Measurements from ENCODE around the gene COL6A2. TPM values are rescaled to one million over a fixed set of nuclear protein-coding genes. Genes with fewer than 3 reads are reported as not detected.

Gene COL6A2
- total RNA-seq, 1 experiment from 2014 or later = 87.0 TPM

DNA sequence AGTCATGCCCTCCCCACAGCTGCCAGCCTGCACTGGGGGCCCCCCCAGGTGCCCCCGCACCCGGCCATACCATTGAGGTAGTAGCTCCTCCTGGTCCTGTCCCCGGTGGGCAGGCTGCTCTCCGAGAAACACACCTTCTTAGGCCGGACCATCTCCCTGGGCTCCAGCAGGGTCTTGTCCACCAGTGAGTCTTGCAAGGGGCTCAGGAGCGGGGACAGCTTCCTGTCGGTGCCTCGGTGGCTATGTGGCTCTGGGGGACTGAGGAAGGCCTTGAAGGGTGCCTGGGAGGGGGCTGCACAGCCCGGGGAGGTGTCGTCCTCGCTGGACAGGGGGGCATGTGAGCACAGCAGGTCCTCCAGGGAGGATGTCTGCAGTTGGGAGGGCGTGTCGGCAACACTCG lies 70.3 kb downstream of the COL6A2 start:
- CTCF ChIA-PET = no interaction called here

More for the DNA sequence above, 70.3 kb downstream of the COL6A2 start:
- Histone ChIP-seq H4K20me1 (ENCODE audit: insufficient read depth) (no peaks in the 10 kb centered on the region), H3K27ac (ENCODE audit: low read depth, low read length) (no peak overlapping the region), H2AFZ (ENCODE audit: low read depth, low read length, poor library complexity, severe bottlenecking) (no peak overlapping the region), H3K4me1 (ENCODE audit: control insufficient read depth in 1 of 2, insufficient read depth in 2 of 2, low read length in 2 of 2) (no peaks in the 10 kb centered on the region), H3K79me2 (ENCODE audit: insufficient read depth, low read length) (no peaks in the 10 kb centered on the region), H3K9me3 (ENCODE audit: control insufficient read depth in 1 of 2, insufficient read depth in 1 of 2, low read depth in 1 of 2, low read length in 2 of 2) (no peaks in the 10 kb centered on the region), H3K9me2 (ENCODE audit: insufficient read depth) (no peaks in the 10 kb centered on the region), H3K4me2 (ENCODE audit: low read length) (no peak overlapping the region), H3K36me3 (ENCODE audit: control insufficient read depth in 1 of 2, insufficient read depth in 2 of 2, low read length in 2 of 2) (no peaks in the 10 kb centered on the region), H3K27me3 (ENCODE audit: insufficient read depth, low read length) (peaks cover 19% of the 10 kb centered on the region; the same call in 1 of the 2 replicates), H3K4me3 (replicated peaks in 1 of 2; ENCODE audit: low read depth in 1 of 2, low read length in 2 of 2) (no peak overlapping the region), H3K9ac (ENCODE audit: low read length) (no peak overlapping the region)
- RAD21 ChIA-PET (ENCODE audit: low non-redundant PET in 1 of 2, low total read pairs in 2 of 2, uncharacterized antibody in 2 of 2, unreplicated experiment in 2 of 2) = no interaction called here
- no peak for ATAC-seq
- intact Hi-C loops (cut with micrococcal nuclease) = no loop called here
- TF ChIP-seq POLR2AphosphoS5 (IDR thresholded peaks at IDR 0.05; ENCODE audit: low read depth, low read length) (no peak), EZH2 (IDR thresholded peaks at IDR 0.05) (no peak), CBX3 (IDR thresholded peaks at IDR 0.05; ENCODE audit: low read depth) (no peak), SRF (IDR thresholded peaks at IDR 0.05; ENCODE audit: low read depth) (no peak), FOSL1 (IDR thresholded peaks at IDR 0.05; ENCODE audit: low read depth) (no peak), EGR1 (IDR thresholded peaks at IDR 0.05; ENCODE audit: low read depth) (no peak), TCF7L2 (IDR thresholded peaks at IDR 0.05; ENCODE audit: borderline replicate concordance, extremely low read depth, insufficient read depth, insufficient read length) (no peak), CEBPB (IDR thresholded peaks at IDR 0.05; ENCODE audit: low read depth) (no peak), ZNF274 (IDR thresholded peaks at IDR 0.05; ENCODE audit: low read depth, low read length) (no peak), YY1 (IDR thresholded peaks at IDR 0.05; ENCODE audit: extremely low read depth, insufficient replicate concordance, low read depth, low read length) (no peak), POLR2A (IDR thresholded peaks at IDR 0.05; ENCODE audit: borderline replicate concordance, extremely low read depth, insufficient read depth, insufficient read length) (no peak), ELF1 (IDR thresholded peaks at IDR 0.05; ENCODE audit: borderline replicate concordance, low read depth) (no peak)
- TF ChIP-seq, protein P1, sequence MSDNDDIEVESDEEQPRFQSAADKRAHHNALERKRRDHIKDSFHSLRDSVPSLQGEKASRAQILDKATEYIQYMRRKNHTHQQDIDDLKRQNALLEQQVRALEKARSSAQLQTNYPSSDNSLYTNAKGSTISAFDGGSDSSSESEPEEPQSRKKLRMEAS (IDR thresholded peaks at IDR 0.05) = no peak
- TF ChIP-seq, protein P2, sequence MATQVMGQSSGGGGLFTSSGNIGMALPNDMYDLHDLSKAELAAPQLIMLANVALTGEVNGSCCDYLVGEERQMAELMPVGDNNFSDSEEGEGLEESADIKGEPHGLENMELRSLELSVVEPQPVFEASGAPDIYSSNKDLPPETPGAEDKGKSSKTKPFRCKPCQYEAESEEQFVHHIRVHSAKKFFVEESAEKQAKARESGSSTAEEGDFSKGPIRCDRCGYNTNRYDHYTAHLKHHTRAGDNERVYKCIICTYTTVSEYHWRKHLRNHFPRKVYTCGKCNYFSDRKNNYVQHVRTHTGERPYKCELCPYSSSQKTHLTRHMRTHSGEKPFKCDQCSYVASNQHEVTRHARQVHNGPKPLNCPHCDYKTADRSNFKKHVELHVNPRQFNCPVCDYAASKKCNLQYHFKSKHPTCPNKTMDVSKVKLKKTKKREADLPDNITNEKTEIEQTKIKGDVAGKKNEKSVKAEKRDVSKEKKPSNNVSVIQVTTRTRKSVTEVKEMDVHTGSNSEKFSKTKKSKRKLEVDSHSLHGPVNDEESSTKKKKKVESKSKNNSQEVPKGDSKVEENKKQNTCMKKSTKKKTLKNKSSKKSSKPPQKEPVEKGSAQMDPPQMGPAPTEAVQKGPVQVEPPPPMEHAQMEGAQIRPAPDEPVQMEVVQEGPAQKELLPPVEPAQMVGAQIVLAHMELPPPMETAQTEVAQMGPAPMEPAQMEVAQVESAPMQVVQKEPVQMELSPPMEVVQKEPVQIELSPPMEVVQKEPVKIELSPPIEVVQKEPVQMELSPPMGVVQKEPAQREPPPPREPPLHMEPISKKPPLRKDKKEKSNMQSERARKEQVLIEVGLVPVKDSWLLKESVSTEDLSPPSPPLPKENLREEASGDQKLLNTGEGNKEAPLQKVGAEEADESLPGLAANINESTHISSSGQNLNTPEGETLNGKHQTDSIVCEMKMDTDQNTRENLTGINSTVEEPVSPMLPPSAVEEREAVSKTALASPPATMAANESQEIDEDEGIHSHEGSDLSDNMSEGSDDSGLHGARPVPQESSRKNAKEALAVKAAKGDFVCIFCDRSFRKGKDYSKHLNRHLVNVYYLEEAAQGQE (IDR thresholded peaks at IDR 0.05; ENCODE audit: low read depth) = no peak
- TF ChIP-seq, protein P3, sequence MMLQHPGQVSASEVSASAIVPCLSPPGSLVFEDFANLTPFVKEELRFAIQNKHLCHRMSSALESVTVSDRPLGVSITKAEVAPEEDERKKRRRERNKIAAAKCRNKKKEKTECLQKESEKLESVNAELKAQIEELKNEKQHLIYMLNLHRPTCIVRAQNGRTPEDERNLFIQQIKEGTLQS (IDR thresholded peaks at IDR 0.05) = no peak
- TF ChIP-seq, protein P4, sequence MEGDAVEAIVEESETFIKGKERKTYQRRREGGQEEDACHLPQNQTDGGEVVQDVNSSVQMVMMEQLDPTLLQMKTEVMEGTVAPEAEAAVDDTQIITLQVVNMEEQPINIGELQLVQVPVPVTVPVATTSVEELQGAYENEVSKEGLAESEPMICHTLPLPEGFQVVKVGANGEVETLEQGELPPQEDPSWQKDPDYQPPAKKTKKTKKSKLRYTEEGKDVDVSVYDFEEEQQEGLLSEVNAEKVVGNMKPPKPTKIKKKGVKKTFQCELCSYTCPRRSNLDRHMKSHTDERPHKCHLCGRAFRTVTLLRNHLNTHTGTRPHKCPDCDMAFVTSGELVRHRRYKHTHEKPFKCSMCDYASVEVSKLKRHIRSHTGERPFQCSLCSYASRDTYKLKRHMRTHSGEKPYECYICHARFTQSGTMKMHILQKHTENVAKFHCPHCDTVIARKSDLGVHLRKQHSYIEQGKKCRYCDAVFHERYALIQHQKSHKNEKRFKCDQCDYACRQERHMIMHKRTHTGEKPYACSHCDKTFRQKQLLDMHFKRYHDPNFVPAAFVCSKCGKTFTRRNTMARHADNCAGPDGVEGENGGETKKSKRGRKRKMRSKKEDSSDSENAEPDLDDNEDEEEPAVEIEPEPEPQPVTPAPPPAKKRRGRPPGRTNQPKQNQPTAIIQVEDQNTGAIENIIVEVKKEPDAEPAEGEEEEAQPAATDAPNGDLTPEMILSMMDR (IDR thresholded peaks at IDR 0.05 in 2 of 3, conservative IDR thresholded peaks at IDR 0.05 in 1 of 3; ENCODE audit: borderline replicate concordance in 1 of 3, insufficient read depth in 1 of 3, low read depth in 2 of 3, low read length in 2 of 3) = no peak
- DNase-seq (ENCODE audit: low read depth, low spot score) = no peak
- POLR2A ChIA-PET = no interaction called here
- no TSS peak for BruUV-seq (replicated peaks)

Data from HCT116 (cell line).